ENCODE results near the gene TRABD2A.
A peak's percentile ranks its signal among the peaks of the same experiment; 100 is the strongest.

- TF ChIP-seq, protein P1, sequence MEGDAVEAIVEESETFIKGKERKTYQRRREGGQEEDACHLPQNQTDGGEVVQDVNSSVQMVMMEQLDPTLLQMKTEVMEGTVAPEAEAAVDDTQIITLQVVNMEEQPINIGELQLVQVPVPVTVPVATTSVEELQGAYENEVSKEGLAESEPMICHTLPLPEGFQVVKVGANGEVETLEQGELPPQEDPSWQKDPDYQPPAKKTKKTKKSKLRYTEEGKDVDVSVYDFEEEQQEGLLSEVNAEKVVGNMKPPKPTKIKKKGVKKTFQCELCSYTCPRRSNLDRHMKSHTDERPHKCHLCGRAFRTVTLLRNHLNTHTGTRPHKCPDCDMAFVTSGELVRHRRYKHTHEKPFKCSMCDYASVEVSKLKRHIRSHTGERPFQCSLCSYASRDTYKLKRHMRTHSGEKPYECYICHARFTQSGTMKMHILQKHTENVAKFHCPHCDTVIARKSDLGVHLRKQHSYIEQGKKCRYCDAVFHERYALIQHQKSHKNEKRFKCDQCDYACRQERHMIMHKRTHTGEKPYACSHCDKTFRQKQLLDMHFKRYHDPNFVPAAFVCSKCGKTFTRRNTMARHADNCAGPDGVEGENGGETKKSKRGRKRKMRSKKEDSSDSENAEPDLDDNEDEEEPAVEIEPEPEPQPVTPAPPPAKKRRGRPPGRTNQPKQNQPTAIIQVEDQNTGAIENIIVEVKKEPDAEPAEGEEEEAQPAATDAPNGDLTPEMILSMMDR (IDR thresholded peaks at IDR 0.05) = peak in 5 of 7 experiments; percentile 40 to 74 (median 63)
- TF ChIP-seq POLR2A (IDR thresholded peaks at IDR 0.05) (no peak), POLR2AphosphoS5 (IDR thresholded peaks at IDR 0.05) (peak in 2 of 3 donors; percentile 66 to 68)
These were observed 913 bp upstream of the TRABD2A start for GRCh38 chr2:84881581-84882413.

Data from stomach (tissue), 4 donors.